IMR-90 (cell line): Measurements from ENCODE around the gene COL4A1. TPM values are rescaled to one million over a fixed set of nuclear protein-coding genes. Genes with fewer than 3 reads are reported as not detected.
A peak's percentile ranks its signal among the peaks of the same experiment; 100 is the strongest.

Experiments used
- ATAC-seq: fragments of 200-7000 bp; cut with Tn5 transposase; 2 replicates; pipeline ENCODE4 v1.9.1; 2020; ENCODE audit warnings: low read depth, mild to moderate bottlenecking, moderate library complexity
- BruUV-seq: library from RNA; stranded (reverse); fragments of 400-500 nt; replicated peaks from 2 replicates; lab custom pipeline; 2021; lab: Mats Ljungman, UMichigan
- CTCF ChIA-PET: fragments of 300-600 bp; formaldehyde crosslinking; extraction: SDS; loops from one replicate; lab custom pipeline; 2021; ENCODE audit warnings: antibody characterized with exemption; lab: Yijun Ruan, JAX
- POLR2A ChIA-PET: fragments of 300-600 bp; sonication (Branson Sonifier 250); formaldehyde crosslinking; loops from one replicate; lab custom pipeline; 2022; ENCODE audit warnings: antibody characterized with exemption; ENCODE audit not compliant: unreplicated experiment; lab: Charles Lee
- DNase-seq: peaks from one replicate; pipeline ENCODE4 v3.0.0; 2013
- H2AFZ ChIP-seq: replicated peaks from 2 replicates; pipeline ENCODE3; 2013; ENCODE audit warnings: low read length, mild to moderate bottlenecking; ENCODE audit not compliant: poor library complexity
- H2AK5ac ChIP-seq: 2 replicates; pipeline ENCODE4 v1.6.1; 2013; ENCODE audit warnings: low read depth, low read length, inconsistent platforms
- H2AK9ac ChIP-seq: replicated peaks from 2 replicates; pipeline ENCODE3; 2013; ENCODE audit warnings: mild to moderate bottlenecking, low read depth, low read length, moderate library complexity; ENCODE audit not compliant: poor library complexity
- H2BK120ac ChIP-seq: 2 replicates; pipeline ENCODE4 v1.6.1; 2013; ENCODE audit warnings: low read depth, low read length, inconsistent platforms
- H2BK15ac ChIP-seq: 3 replicates; pipeline ENCODE4 v1.6.1; 2013; ENCODE audit warnings: low read depth, low read length, inconsistent platforms
- H2BK20ac ChIP-seq: 2 replicates; pipeline ENCODE4 v1.6.1; 2013; ENCODE audit warnings: low read depth, mild to moderate bottlenecking, inconsistent platforms, low read length, moderate library complexity
- H2BK5ac ChIP-seq: 2 replicates; pipeline ENCODE4 v1.6.1; 2013; ENCODE audit warnings: mild to moderate bottlenecking, low read depth, low read length, inconsistent platforms; ENCODE audit not compliant: poor library complexity, severe bottlenecking
- H3K14ac ChIP-seq: replicated peaks from 2 replicates; pipeline ENCODE4 v1.6.1; 2013; ENCODE audit warnings: low read depth, low read length, inconsistent platforms
- H3K18ac ChIP-seq: 2 replicates; pipeline ENCODE4 v1.6.1; 2013; ENCODE audit warnings: low read depth, low read length, control low read depth
- H3K23ac ChIP-seq: 2 replicates; pipeline ENCODE4 v1.6.1; 2013; ENCODE audit warnings: low read depth, low read length, inconsistent platforms
- H3K27ac ChIP-seq: 2 replicates; pipeline ENCODE4 v1.5.1; 2013; ENCODE audit warnings: mild to moderate bottlenecking, control low read depth, low read length; ENCODE audit not compliant: insufficient read depth
- H3K27me3 ChIP-seq: 2 replicates; pipeline ENCODE4 v1.6.1; 2013; ENCODE audit warnings: low read length; ENCODE audit not compliant: control insufficient read depth, insufficient read depth
- H3K36me3 ChIP-seq: 2 replicates; pipeline ENCODE4 v1.6.1; 2013; ENCODE audit warnings: low read length, mixed read lengths; ENCODE audit not compliant: control insufficient read depth, insufficient read depth
- H3K4ac ChIP-seq: 2 replicates; pipeline ENCODE4 v1.6.1; 2013; ENCODE audit warnings: low read depth, low read length, inconsistent platforms
- H3K4me1 ChIP-seq: 2 replicates; pipeline ENCODE4 v1.6.1; 2013; ENCODE audit warnings: low read length, mixed read lengths; ENCODE audit not compliant: control insufficient read depth, insufficient read depth
- H3K4me2 ChIP-seq: 2 replicates; pipeline ENCODE4 v1.6.1; 2013; ENCODE audit warnings: low read depth, mild to moderate bottlenecking, control low read depth, low read length, moderate library complexity
- H3K4me3 ChIP-seq: 2 replicates; pipeline ENCODE4 v1.5.1; 2013; ENCODE audit warnings: low read depth, mild to moderate bottlenecking, control low read depth, low read length, moderate library complexity; ENCODE audit not compliant: insufficient read depth
- H3K56ac ChIP-seq: 2 replicates; pipeline ENCODE4 v1.6.1; 2013; ENCODE audit warnings: low read length, inconsistent platforms; ENCODE audit not compliant: insufficient read depth; ENCODE audit errors: extremely low read depth
- H3K79me1 ChIP-seq, 2 experiments: 2 replicates each; pipeline ENCODE4 v1.6.1; 2013; ENCODE audit warnings: low read length in 2 of 2, inconsistent platforms in 1 of 2, low read depth in 1 of 2
- H3K9ac ChIP-seq: 2 replicates; pipeline ENCODE4 v1.6.1; 2013; ENCODE audit warnings: low read depth, low read length, control low read depth
- H3K9me1 ChIP-seq: 2 replicates; pipeline ENCODE4 v1.6.1; 2013; ENCODE audit warnings: low read length, inconsistent platforms; ENCODE audit not compliant: insufficient read depth
- H3K9me3 ChIP-seq: 2 replicates; pipeline ENCODE4 v1.6.1; 2013; ENCODE audit warnings: low read length; ENCODE audit not compliant: control insufficient read depth, insufficient read depth
- H4K20me1 ChIP-seq: 2 replicates; pipeline ENCODE4 v1.6.1; 2013; ENCODE audit warnings: low read length, inconsistent platforms; ENCODE audit not compliant: insufficient read depth
- H4K5ac ChIP-seq: 2 replicates; pipeline ENCODE4 v1.6.1; 2013; ENCODE audit warnings: mild to moderate bottlenecking, low read depth, low read length, control low read depth
- H4K8ac ChIP-seq, 2 experiments: 2 replicates each; pipeline ENCODE4 v1.6.1; 2013; ENCODE audit warnings: low read depth in 2 of 2, low read length in 2 of 2, control low read depth in 1 of 2, inconsistent platforms in 1 of 2
- H4K91ac ChIP-seq: 2 replicates; pipeline ENCODE4 v1.6.1; 2013; ENCODE audit warnings: low read depth, low read length, inconsistent platforms; ENCODE audit not compliant: insufficient read depth
- BHLHE40 ChIP-seq: fragments of 150-350 bp; IDR thresholded peaks from 2 replicates; pipeline ENCODE4 v1.6.1; 2016; ENCODE audit warnings: mild to moderate bottlenecking, low read depth, low read length
- CEBPB ChIP-seq: IDR thresholded peaks from 2 replicates; pipeline ENCODE4 v1.6.1; 2012; ENCODE audit warnings: low read depth, low read length, improper control_type of control experiment
- CHD1 ChIP-seq: IDR thresholded peaks from 2 replicates; pipeline ENCODE4 v1.6.1; 2012; ENCODE audit warnings: low read depth, low read length, improper control_type of control experiment
- CTCF ChIP-seq: conservative IDR thresholded peaks from 2 replicates; pipeline ENCODE4 v1.5.1; 2012; ENCODE audit warnings: mild to moderate bottlenecking, low read depth, low read length, improper control_type of control experiment
- ELK1 ChIP-seq: fragments of 150-350 bp; IDR thresholded peaks from 2 replicates; pipeline ENCODE4 v1.6.1; 2016; ENCODE audit warnings: low read depth, mild to moderate bottlenecking, low read length, moderate library complexity, borderline replicate concordance
- FOS ChIP-seq: fragments of 150-350 bp; IDR thresholded peaks from 2 replicates; pipeline ENCODE4 v1.6.1; 2016; ENCODE audit warnings: low read depth, low read length
- MAFK ChIP-seq: IDR thresholded peaks from 2 replicates; pipeline ENCODE4 v1.6.1; 2012; ENCODE audit warnings: low read depth, low read length, improper control_type of control experiment
- MAZ ChIP-seq: IDR thresholded peaks from 2 replicates; pipeline ENCODE4 v1.6.1; 2012; ENCODE audit warnings: low read depth, mild to moderate bottlenecking, low read length, improper control_type of control experiment, moderate library complexity, borderline replicate concordance
- MXI1 ChIP-seq: IDR thresholded peaks from 2 replicates; pipeline ENCODE4 v1.6.1; 2012; ENCODE audit warnings: low read depth, mild to moderate bottlenecking, low read length, moderate library complexity, borderline replicate concordance
- NFE2L2 ChIP-seq: fragments of 150-350 bp; IDR thresholded peaks from 2 replicates; pipeline ENCODE4 v1.6.1; 2016; ENCODE audit warnings: low read depth, mild to moderate bottlenecking, low read length
- POLR2A ChIP-seq: IDR thresholded peaks from 2 replicates; pipeline ENCODE4 v1.6.1; 2012; ENCODE audit warnings: mild to moderate bottlenecking, low read depth, low read length
- RAD21 ChIP-seq: IDR thresholded peaks from 2 replicates; pipeline ENCODE4 v1.6.1; 2012; ENCODE audit warnings: low read length, improper control_type of control experiment
- RCOR1 ChIP-seq: IDR thresholded peaks from 2 replicates; pipeline ENCODE4 v1.6.1; 2012; ENCODE audit warnings: mild to moderate bottlenecking, low read length, improper control_type of control experiment; ENCODE audit not compliant: insufficient replicate concordance
- RFX5 ChIP-seq: IDR thresholded peaks from 2 replicates; pipeline ENCODE4 v1.8.0; 2012; ENCODE audit warnings: low read depth, mild to moderate bottlenecking, low read length, moderate library complexity
- SMC3 ChIP-seq: fragments of 150-350 bp; IDR thresholded peaks from 2 replicates; pipeline ENCODE4 v1.6.1; 2016; ENCODE audit warnings: low read depth, mild to moderate bottlenecking, antibody characterized with exemption, low read length, moderate library complexity
- USF2 ChIP-seq: fragments of 150-350 bp; IDR thresholded peaks from 2 replicates; pipeline ENCODE4 v1.6.1; 2017; ENCODE audit warnings: mild to moderate bottlenecking, antibody characterized with exemption, low read length, low read depth
- WGBS, 2 experiments: methylation state at CpG; one replicate each; pipeline versions ENCODE4 v1.1.5 to v1.1.7; 2013; ENCODE audit warnings: missing lambda C conversion rate in 2 of 2; ENCODE audit not compliant: insufficient read length in 1 of 2; ENCODE audit errors: extremely low coverage in 2 of 2; 5-methylcytosine and 5-hydroxymethylcytosine counted together
- dilution Hi-C: fragments of 300-500 bp; cut with HindIII; formaldehyde crosslinking; loops from one replicate; pipeline ENCODE4 v1.14.3; 2018; ENCODE audit warnings: low sequenced_read_pairs; ENCODE audit not compliant: unreplicated experiment
- in situ Hi-C: fragments of 300-500 bp; cut with MboI; formaldehyde crosslinking; loops from 3 replicates; pipeline ENCODE4 v1.14.3; 2019; ENCODE audit warnings: low sequenced_read_pairs, inconsistent platforms, mixed read lengths
- intact Hi-C: fragments of 100-400 bp; cut with micrococcal nuclease; formaldehyde crosslinking; loops from 2 replicates; pipeline ENCODE4 v1.10.0; 2022
- polyA plus RNA-seq, 3 experiments: library from polyadenylated mRNA; depleted of rRNA; stranded (reverse); fragments of >200 nt; gene quantifications; 2 replicates each; pipeline ENCODE4 v1.2.3, GENCODE V29; 2012; ENCODE audit warnings: low replicate concordance in 1 of 3
- total RNA-seq: library from RNA; depleted of rRNA; stranded (reverse); fragments of >200 nt; gene quantifications from 2 replicates; pipeline ENCODE4 v1.2.3, GENCODE V29; 2012

Gene COL4A1
- total and polyA plus RNA-seq, 2 of the 4 experiments (the other 2 are of a cell fraction): 230 to 337 TPM

- POLR2A ChIA-PET: no interaction called here
Observed at GRCh38 chr13:110227416-110227815, 79.5 kb downstream of the COL4A1 start.

More at GRCh38 chr13:110227416-110227815, 79.5 kb downstream of the COL4A1 start:
- TF ChIP-seq SMC3 (no peak), CEBPB (no peak), BHLHE40 (no peak), RCOR1 (no peak), FOS (no peak), POLR2A (no peak), CTCF (no peak), CHD1 (no peak), MXI1 (no peak), NFE2L2 (no peak), MAFK (no peak), USF2 (no peak), ELK1 (no peak), RFX5 (no peak), RAD21 (no peak), MAZ (no peak)
- Histone ChIP-seq H3K23ac (no peak overlapping the region), H3K4me3 (no peak overlapping the region), H3K14ac (no peak overlapping the region; the same call in 1 of the 2 replicates), H2AFZ (no peak overlapping the region), H4K8ac (no peak overlapping the region), H2BK120ac (no peak overlapping the region), H2AK5ac (peak overlapping the region; percentile 39; the same call in 1 of the 2 replicates), H3K4ac (peak overlapping the region; percentile 47; the same call in 1 of the 2 replicates), H3K18ac (no peak overlapping the region), H3K27me3 (no peaks in the 10 kb centered on the region), H3K27ac (peak overlapping the region; percentile 42; the same call in 1 of the 2 replicates), H3K9ac (no peak overlapping the region), H3K9me1 (peaks cover 19% of the 10 kb centered on the region), H3K9me3 (no peaks in the 10 kb centered on the region), H4K5ac (no peak overlapping the region), H3K4me1 (peaks cover 23% of the 10 kb centered on the region), H4K91ac (no peak overlapping the region; the same call in 1 of the 2 replicates), H2BK5ac (peak overlapping the region; percentile 13), H2BK15ac (0 out of 3 replicates have a peak overlapping the region, but pooled peaks have one; percentile 72), H2BK20ac (no peak overlapping the region), H3K79me1 (peaks cover 33 to 81% of the 10 kb centered on the region in 2 experiments), H3K36me3 (peaks cover 15% of the 10 kb centered on the region), H3K4me2 (no peak overlapping the region), H2AK9ac (no peak overlapping the region), H4K20me1 (peaks cover 71% of the 10 kb centered on the region), H3K56ac (no peak overlapping the region)
- dilution Hi-C loops: no loop called here
- no peak for ATAC-seq
- DNase-seq: no peak
- BruUV-seq: no TSS peak
- in situ Hi-C loops: no loop called here
- 100% methylated on average over 1 of the region's 3 CpGs; no CpG with 5 or more reads in 1 of the 2 experiments for WGBS, 2 experiments
- intact Hi-C loops: no loop called here
- CTCF ChIA-PET: no interaction called here
